COR-L47 (cell line): ENCODE results near the gene CHST13.
"Not testable (repeated sequence)": the region's sequence is repeated elsewhere in the genome, so short reads cannot be mapped to it uniquely, and the experiment has no call there.

ENCODE experiments used
- DNase-seq: peaks from one replicate; lab custom pipeline; 2025; lab: John Stamatoyannopoulos, UW

The CHST13 gene

GRCh38 chr3:126554560-126555525, 30.9 kb downstream of the CHST13 start:
- no peak for DNase-seq

- no peak for DNase-seq
Observed at GRCh38 chr3:126555795-126556636, 32.1 kb downstream of the CHST13 start.

GRCh38 chr3:126556637-126557414, 32.9 kb downstream of the CHST13 start:
- DNase-seq = no peak

- DNase-seq = no peak
Observed at GRCh38 chr3:126557415-126557745, 33.4 kb downstream of the CHST13 start.

- DNase-seq = no peak
Observed at GRCh38 chr3:126557761-126558160, 33.8 kb downstream of the CHST13 start.

- DNase-seq = no peak
Observed at GRCh38 chr3:126558336-126559071, 34.5 kb downstream of the CHST13 start, which contains the start of gene C3orf22. TSS of gene C3orf22 (minus strand) at chr3:126558932. CDS start at chr3:126553390, 5,542 bp downstream.

GRCh38 chr3:126562737-126563276, 38.9 kb downstream of the CHST13 start:
- no peak for DNase-seq

- DNase-seq = peak; percentile 9
Observed at GRCh38 chr3:126567696-126568438, 43.9 kb downstream of the CHST13 start.

- DNase-seq = no peak
Observed at GRCh38 chr3:126568776-126569342, 44.9 kb downstream of the CHST13 start.

- no peak for DNase-seq
Observed at GRCh38 chr3:126569390-126569975, 45.5 kb downstream of the CHST13 start.

- no peak for DNase-seq
Observed at GRCh38 chr3:126570103-126570541, 46.2 kb downstream of the CHST13 start.

- DNase-seq = no peak
Observed at GRCh38 chr3:126571078-126571477, 47.1 kb downstream of the CHST13 start.

GRCh38 chr3:126573492-126574117, 49.6 kb downstream of the CHST13 start:
- no peak for DNase-seq

GRCh38 chr3:126577261-126577660, 53.3 kb downstream of the CHST13 start:
- no peak for DNase-seq

GRCh38 chr3:126578702-126579101, 54.7 kb downstream of the CHST13 start:
- DNase-seq = no peak

- DNase-seq = no peak
Observed at GRCh38 chr3:126580746-126581145, 56.8 kb downstream of the CHST13 start.

GRCh38 chr3:126581569-126581968, 57.6 kb downstream of the CHST13 start:
- DNase-seq = no peak

- no peak for DNase-seq
Observed at GRCh38 chr3:126582311-126582710, 58.4 kb downstream of the CHST13 start.

GRCh38 chr3:126591515-126591914, 67.6 kb downstream of the CHST13 start:
- DNase-seq = not testable (repeated sequence)
